ENCODE measurements around the gene IRAK1BP1.
"Not testable (repeated sequence)": the region's sequence is repeated elsewhere in the genome, so short reads cannot be mapped to it uniquely, and the experiment has no call there.

Gene IRAK1BP1

DNA sequence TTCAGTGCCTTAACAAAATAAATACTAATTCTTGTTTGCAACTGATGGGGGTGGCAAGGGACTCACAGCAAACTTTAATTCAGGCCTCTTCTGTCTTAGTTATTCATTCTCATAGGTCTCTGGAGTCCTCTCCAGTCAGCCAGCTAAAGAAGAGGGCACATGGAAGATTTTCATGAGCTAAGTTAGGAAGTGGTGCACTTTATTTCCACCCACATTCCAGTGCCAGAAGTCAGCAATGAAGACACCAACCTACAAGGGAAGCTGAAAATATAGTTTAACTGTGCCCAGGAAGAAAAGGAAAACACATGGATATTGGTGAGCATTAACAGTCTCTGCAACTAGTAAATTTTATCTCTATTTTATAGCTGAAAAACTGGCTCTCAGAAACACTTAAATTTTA, 16.7 kb upstream of the IRAK1BP1 start:
- no peaks in the 10 kb centered on the region for H3K27me3 ChIP-seq (ENCODE audit: insufficient read depth, low read length)
- H3K36me3 ChIP-seq (ENCODE audit: insufficient read depth, low read depth, low read length) = no peaks in the 10 kb centered on the region
- H3K4me1 ChIP-seq (ENCODE audit: insufficient read depth, low read length) = no peaks in the 10 kb centered on the region
- H3K9me3 ChIP-seq (ENCODE audit: insufficient read depth, low read depth, low read length) = no peaks in the 10 kb centered on the region
- H3K9ac ChIP-seq (ENCODE audit: low read depth, low read length) = no peak overlapping the region
- no peak overlapping the region for H3K4me3 ChIP-seq (ENCODE audit: low read length)
- no peak overlapping the region for H3K27ac ChIP-seq (ENCODE audit: low read length)

DNA sequence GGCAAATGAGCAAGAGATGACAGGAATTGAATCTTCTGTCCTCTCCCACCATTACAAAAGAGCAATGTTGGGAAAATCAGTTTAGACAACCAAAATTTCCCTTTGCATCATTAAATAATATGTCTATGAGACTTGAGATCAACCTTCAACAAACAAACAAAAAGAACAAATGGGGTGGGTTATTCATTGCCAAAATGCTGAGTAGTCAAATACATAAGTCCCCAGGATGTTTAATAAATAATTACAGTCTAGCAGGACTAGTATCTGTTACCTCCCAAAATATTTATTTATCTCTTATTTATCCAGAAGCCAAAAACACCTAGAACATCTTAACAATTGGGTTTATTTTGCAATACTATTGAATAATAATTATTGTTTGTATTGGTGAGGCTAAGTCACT, 16.2 kb upstream of the IRAK1BP1 start:
- no peaks in the 10 kb centered on the region for H3K36me3 ChIP-seq (ENCODE audit: insufficient read depth, low read depth, low read length)
- H3K9ac ChIP-seq (ENCODE audit: low read depth, low read length) = no peak overlapping the region
- H3K27ac ChIP-seq (ENCODE audit: low read length) = no peak overlapping the region
- no peaks in the 10 kb centered on the region for H3K9me3 ChIP-seq (ENCODE audit: insufficient read depth, low read depth, low read length)
- no peaks in the 10 kb centered on the region for H3K27me3 ChIP-seq (ENCODE audit: insufficient read depth, low read length)
- H3K4me3 ChIP-seq (ENCODE audit: low read length) = no peak overlapping the region
- H3K4me1 ChIP-seq (ENCODE audit: insufficient read depth, low read length) = no peaks in the 10 kb centered on the region

DNA sequence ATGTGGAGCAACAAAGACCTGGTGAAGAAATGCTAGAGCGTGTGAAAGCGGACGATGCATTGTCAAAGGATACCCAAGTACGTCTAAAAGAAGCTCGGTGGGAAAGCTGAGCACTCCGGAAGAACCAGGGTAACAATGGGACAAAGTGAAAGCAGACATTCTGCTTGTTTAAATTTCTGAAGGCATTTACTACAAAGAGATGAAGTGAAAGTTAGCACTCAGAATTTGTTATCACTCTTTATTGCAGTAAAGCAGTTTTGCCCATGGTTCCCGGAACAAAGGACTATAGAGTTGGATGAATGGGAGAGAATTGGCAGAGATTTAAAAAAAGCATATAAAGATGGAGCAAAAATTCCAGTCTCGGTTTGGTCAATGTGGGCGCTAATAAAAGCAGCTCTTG, 12.8 kb upstream of the IRAK1BP1 start:
- no peaks in the 10 kb centered on the region for H3K36me3 ChIP-seq (ENCODE audit: insufficient read depth, low read depth, low read length)
- H3K27me3 ChIP-seq (ENCODE audit: insufficient read depth, low read length) = no peaks in the 10 kb centered on the region
- peaks cover 8% of the 10 kb centered on the region for H3K9me3 ChIP-seq (ENCODE audit: insufficient read depth, low read depth, low read length)
- no peak overlapping the region for H3K9ac ChIP-seq (ENCODE audit: low read depth, low read length)
- H3K4me1 ChIP-seq (ENCODE audit: insufficient read depth, low read length) = no peaks in the 10 kb centered on the region
- H3K4me3 ChIP-seq (ENCODE audit: low read length) = no peak overlapping the region
- no peak overlapping the region for H3K27ac ChIP-seq (ENCODE audit: low read length)

DNA sequence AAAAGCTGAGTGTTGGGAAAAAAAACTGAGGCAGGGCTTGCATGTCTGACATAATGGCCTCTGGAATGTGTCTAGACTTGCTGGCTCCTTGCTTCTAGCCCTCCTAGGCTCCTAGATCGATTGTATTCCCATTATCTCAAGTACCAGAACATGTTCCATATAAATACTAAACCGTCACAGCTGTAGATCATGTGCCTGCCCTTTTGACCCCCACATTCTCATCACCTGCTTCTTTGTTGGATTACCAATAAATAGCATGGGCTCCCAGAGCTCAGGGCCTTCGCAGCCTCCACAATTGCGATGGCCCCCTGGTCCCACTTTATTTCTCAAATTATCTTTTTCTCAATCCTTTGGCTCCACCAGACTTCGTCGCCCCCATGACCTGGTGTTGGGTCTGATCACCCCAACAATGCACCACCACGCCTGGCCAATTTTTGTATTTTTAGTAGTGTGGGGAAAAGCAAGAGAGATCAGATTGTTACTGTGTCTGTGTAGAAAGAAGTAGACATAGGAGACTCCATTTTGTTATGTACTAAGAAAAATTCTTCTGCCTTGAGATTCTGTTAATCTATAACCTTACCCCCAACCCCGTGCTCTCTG, 8.9 kb upstream of the IRAK1BP1 start:
- H3K36me3 ChIP-seq (ENCODE audit: insufficient read depth, low read depth, low read length); H3K9me3 ChIP-seq (ENCODE audit: insufficient read depth, low read depth, low read length); H3K9ac ChIP-seq (ENCODE audit: low read depth, low read length); H3K27me3 ChIP-seq (ENCODE audit: insufficient read depth, low read length); H3K27ac ChIP-seq (ENCODE audit: low read length); H3K4me1 ChIP-seq (ENCODE audit: insufficient read depth, low read length); H3K4me3 ChIP-seq (ENCODE audit: low read length): not testable (repeated sequence)

DNA sequence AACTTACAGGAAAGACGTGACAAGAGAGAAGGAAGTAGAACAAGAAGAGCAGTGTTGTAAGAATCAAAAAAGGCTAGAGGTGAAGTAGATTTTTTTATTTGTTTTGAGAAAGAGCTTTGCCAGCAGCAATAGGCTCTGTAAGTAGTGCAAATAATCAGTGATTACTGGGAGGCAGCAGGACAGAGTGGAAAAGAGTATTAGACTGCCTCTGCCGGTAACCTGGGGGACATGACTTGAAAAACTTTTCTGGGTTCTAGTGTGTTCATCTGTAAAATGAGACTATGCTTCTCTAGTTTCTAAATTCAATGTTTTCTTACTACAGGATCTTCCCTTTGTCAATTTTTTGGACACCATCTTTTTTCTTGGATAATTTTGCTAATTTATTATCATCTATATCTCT, 5.8 kb upstream of the IRAK1BP1 start:
- H3K36me3 ChIP-seq (ENCODE audit: insufficient read depth, low read depth, low read length) = no peaks in the 10 kb centered on the region
- peaks cover 8% of the 10 kb centered on the region for H3K9me3 ChIP-seq (ENCODE audit: insufficient read depth, low read depth, low read length)
- H3K27ac ChIP-seq (ENCODE audit: low read length) = no peak overlapping the region
- no peak overlapping the region for H3K4me3 ChIP-seq (ENCODE audit: low read length)
- H3K4me1 ChIP-seq (ENCODE audit: insufficient read depth, low read length) = no peaks in the 10 kb centered on the region
- no peak overlapping the region for H3K9ac ChIP-seq (ENCODE audit: low read depth, low read length)
- H3K27me3 ChIP-seq (ENCODE audit: insufficient read depth, low read length) = no peaks in the 10 kb centered on the region

DNA sequence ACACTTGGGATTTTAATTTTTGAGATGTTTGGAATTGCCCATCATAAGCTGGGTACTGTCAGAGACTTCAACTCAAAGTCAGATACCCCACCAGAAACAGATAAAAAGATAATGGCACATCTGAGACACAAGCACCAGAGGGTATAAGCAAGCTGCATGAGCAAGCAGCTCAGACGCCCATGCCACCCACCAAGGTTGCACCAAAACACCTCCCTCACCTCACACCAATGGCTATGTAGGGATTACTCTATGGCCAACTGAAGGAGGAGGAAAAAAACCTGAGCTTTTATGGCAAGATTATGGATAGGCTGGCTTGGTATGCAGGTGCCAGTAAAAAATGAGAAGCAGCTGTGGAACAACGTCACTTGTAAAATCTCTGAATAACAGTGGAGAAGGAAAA, 3.8 kb upstream of the IRAK1BP1 start:
- peaks cover 2% of the 10 kb centered on the region; the same call in 1 of the 2 replicates for H3K4me1 ChIP-seq (ENCODE audit: insufficient read depth, low read length)

DNA sequence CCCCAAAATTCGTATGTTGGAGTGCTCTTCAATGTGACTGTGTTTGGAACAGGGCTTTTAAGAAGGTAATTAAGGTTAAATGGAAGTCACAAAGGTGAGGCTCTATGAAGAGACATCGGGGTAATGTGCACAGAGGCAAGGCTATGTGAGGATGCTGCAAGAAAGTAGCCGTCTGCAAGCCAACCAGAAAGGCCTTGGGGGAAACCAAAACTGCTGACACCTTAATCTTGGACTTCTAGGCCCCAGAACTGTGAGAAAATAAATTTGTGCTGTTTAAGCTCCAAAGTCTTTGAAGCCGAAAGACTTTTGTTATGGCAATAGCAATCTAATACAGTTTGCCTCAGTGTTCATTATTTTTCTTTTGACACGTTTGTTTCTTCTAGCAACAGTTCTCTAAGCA, 2.4 kb upstream of the IRAK1BP1 start:
- H3K9ac ChIP-seq (ENCODE audit: low read depth, low read length) = no peak overlapping the region
- H3K4me3 ChIP-seq (ENCODE audit: low read length) = no peak overlapping the region
- H3K4me1 ChIP-seq (ENCODE audit: insufficient read depth, low read length) = peaks cover 4% of the 10 kb centered on the region; the same call in 1 of the 2 replicates
- H3K36me3 ChIP-seq (ENCODE audit: insufficient read depth, low read depth, low read length) = no peaks in the 10 kb centered on the region
- no peaks in the 10 kb centered on the region for H3K27me3 ChIP-seq (ENCODE audit: insufficient read depth, low read length)
- no peak overlapping the region for H3K27ac ChIP-seq (ENCODE audit: low read length)
- H3K9me3 ChIP-seq (ENCODE audit: insufficient read depth, low read depth, low read length) = no peaks in the 10 kb centered on the region

More for the DNA sequence above, 3.8 kb upstream of the IRAK1BP1 start:
- Histone ChIP-seq H3K9ac (ENCODE audit: low read depth, low read length) (no peak overlapping the region), H3K27ac (ENCODE audit: low read length) (no peak overlapping the region), H3K4me3 (ENCODE audit: low read length) (no peak overlapping the region), H3K36me3 (ENCODE audit: insufficient read depth, low read depth, low read length) (no peaks in the 10 kb centered on the region), H3K27me3 (ENCODE audit: insufficient read depth, low read length) (no peaks in the 10 kb centered on the region), H3K9me3 (ENCODE audit: insufficient read depth, low read depth, low read length) (peaks cover under 1% of the 10 kb centered on the region; the same call in 1 of the 2 replicates)

DNA sequence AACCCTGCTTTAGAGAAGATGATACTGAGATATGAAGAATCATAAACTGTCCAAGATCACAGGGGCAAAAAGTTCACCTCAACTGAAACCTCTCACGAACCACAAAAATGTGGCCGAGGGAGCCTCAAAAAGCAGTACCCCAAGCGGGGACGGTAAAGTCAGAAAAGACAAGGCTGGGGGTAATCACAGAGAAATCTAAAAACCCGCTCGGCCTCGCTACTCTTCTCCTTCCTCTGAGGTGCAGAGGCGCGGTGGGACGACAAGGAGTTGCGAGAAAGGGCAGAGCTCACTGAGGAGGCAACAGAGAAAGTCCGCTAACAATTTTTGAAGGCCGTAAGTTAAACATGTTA, 356 bp upstream of the IRAK1BP1 start:
- Histone ChIP-seq H3K36me3 (ENCODE audit: insufficient read depth, low read depth, low read length) (0 out of 2 replicates have a peak, but pooled peaks cover 1% of the 10 kb centered on the region), H3K27me3 (ENCODE audit: insufficient read depth, low read length) (no peaks in the 10 kb centered on the region), H3K4me3 (ENCODE audit: low read length) (peak overlapping the region; percentile 94), H3K9ac (ENCODE audit: low read depth, low read length) (peak overlapping the region; percentile 94), H3K27ac (ENCODE audit: low read length) (peak overlapping the region; percentile 77), H3K4me1 (ENCODE audit: insufficient read depth, low read length) (peaks cover 4% of the 10 kb centered on the region; the same call in 1 of the 2 replicates), H3K9me3 (ENCODE audit: insufficient read depth, low read depth, low read length) (no peaks in the 10 kb centered on the region)

DNA sequence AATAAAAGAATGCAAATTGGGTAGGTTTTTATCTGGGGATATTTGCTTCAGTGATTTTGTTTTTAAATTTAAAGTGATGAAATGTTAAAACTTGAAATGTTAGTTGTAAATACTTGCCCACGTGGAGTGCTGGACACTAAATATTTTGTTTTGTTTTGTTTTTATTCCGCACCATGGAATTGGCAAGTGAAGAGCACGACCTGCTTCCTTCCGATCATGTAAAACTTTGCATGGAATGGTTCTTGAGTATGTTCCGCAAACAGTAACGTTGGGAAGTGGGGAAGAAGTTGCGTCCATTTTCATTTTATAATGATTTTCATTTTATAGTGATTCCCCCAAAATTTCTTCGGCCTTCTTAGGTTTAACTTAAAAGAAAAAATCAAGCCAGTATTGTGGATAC, 765 bp downstream of the IRAK1BP1 start:
- peak overlapping the region; percentile 94 for H3K9ac ChIP-seq (ENCODE audit: low read depth, low read length)
- peaks cover 5% of the 10 kb centered on the region; the same call in 1 of the 2 replicates for H3K36me3 ChIP-seq (ENCODE audit: insufficient read depth, low read depth, low read length)
- peaks cover 4% of the 10 kb centered on the region; the same call in 1 of the 2 replicates for H3K4me1 ChIP-seq (ENCODE audit: insufficient read depth, low read length)
- no peaks in the 10 kb centered on the region for H3K9me3 ChIP-seq (ENCODE audit: insufficient read depth, low read depth, low read length)
- peak overlapping the region; percentile 94 for H3K4me3 ChIP-seq (ENCODE audit: low read length)
- H3K27ac ChIP-seq (ENCODE audit: low read length) = peak overlapping the region; percentile 46
- no peaks in the 10 kb centered on the region for H3K27me3 ChIP-seq (ENCODE audit: insufficient read depth, low read length)

DNA sequence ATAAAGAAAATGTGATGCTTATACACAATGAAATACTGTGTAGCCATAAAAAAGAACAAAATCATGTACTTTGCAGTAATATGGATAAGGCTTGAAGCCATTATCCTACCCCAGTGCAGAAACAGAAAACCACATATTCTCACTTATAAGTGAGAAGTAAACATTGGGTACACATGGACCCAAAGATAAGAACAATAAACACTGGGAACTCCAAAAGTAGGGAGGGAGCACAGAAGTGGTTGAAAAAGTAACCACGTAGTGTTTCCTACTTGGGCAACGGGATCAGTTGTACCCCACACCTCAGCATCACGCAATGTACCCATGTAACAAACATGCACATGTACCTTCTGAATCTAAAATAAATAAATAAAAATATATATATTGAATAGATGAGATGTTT, 8.2 kb downstream of the IRAK1BP1 start:
- no peaks in the 10 kb centered on the region for H3K27me3 ChIP-seq (ENCODE audit: insufficient read depth, low read length)
- H3K36me3 ChIP-seq (ENCODE audit: insufficient read depth, low read depth, low read length) = peaks cover 27% of the 10 kb centered on the region

DNA sequence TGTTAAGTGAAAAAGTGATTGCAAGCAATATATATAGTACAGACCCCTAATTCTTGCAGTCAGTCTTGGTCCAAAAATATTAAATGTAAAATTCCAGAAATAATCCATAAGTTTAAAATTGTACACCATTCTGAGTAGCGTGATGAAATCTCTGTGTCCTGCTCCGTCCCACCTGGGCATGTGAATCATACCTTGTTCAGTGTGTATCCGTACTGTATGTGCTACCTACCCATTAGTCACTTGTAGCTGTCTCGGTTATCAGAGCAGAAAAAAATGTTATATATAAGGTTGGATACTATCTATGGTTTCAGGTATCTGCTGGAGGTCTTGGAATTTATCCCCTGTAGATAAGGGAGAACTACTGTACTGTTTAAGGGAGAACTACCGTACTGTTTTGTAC, 16.3 kb downstream of the IRAK1BP1 start:
- Histone ChIP-seq H3K36me3 (ENCODE audit: insufficient read depth, low read depth, low read length) (no peaks in the 10 kb centered on the region; the same call in 1 of the 2 replicates), H3K9ac (ENCODE audit: low read depth, low read length) (no peak overlapping the region), H3K27me3 (ENCODE audit: insufficient read depth, low read length) (no peaks in the 10 kb centered on the region), H3K27ac (ENCODE audit: low read length) (no peak overlapping the region), H3K4me1 (ENCODE audit: insufficient read depth, low read length) (no peaks in the 10 kb centered on the region), H3K4me3 (ENCODE audit: low read length) (no peak overlapping the region), H3K9me3 (ENCODE audit: insufficient read depth, low read depth, low read length) (peaks cover under 1% of the 10 kb centered on the region)

More for the DNA sequence above, 8.2 kb downstream of the IRAK1BP1 start:
- Histone ChIP-seq H3K4me3 (ENCODE audit: low read length) (no peak overlapping the region), H3K27ac (ENCODE audit: low read length) (no peak overlapping the region), H3K4me1 (ENCODE audit: insufficient read depth, low read length) (no peaks in the 10 kb centered on the region), H3K9ac (ENCODE audit: low read depth, low read length) (no peak overlapping the region), H3K9me3 (ENCODE audit: insufficient read depth, low read depth, low read length) (peaks cover 24% of the 10 kb centered on the region)

DNA sequence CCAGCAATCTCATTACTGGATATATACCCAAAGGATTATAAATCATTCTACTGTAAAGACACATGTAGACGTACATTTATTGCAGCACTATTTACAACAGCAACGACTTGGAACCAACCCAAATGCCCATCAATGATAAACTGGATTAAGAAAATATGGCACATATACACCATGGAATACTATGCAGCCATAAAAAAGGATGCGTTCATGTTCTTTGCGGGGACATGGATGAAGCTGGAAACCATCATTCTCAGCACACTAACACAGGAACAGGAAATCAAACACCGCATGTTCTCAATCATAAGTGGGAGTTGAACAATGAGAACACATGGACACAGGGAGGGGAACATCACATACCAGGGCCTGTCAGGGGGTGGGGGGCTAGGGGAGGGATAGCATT, 22.6 kb downstream of the IRAK1BP1 start:
- H3K27me3 ChIP-seq (ENCODE audit: insufficient read depth, low read length); H3K9me3 ChIP-seq (ENCODE audit: insufficient read depth, low read depth, low read length); H3K36me3 ChIP-seq (ENCODE audit: insufficient read depth, low read depth, low read length); H3K27ac ChIP-seq (ENCODE audit: low read length); H3K4me3 ChIP-seq (ENCODE audit: low read length); H3K9ac ChIP-seq (ENCODE audit: low read depth, low read length); H3K4me1 ChIP-seq (ENCODE audit: insufficient read depth, low read length): not testable (repeated sequence)

Data from iPS-20b (cell line).